ENCODE measurements around the gene PPP1R37. TPM values are rescaled to one million over a fixed set of nuclear protein-coding genes. Genes with fewer than 3 reads are reported as not detected.

The PPP1R37 gene
- 10 to 100 TPM; 19.6 to 22.6 TPM for total RNA-seq

DNA sequence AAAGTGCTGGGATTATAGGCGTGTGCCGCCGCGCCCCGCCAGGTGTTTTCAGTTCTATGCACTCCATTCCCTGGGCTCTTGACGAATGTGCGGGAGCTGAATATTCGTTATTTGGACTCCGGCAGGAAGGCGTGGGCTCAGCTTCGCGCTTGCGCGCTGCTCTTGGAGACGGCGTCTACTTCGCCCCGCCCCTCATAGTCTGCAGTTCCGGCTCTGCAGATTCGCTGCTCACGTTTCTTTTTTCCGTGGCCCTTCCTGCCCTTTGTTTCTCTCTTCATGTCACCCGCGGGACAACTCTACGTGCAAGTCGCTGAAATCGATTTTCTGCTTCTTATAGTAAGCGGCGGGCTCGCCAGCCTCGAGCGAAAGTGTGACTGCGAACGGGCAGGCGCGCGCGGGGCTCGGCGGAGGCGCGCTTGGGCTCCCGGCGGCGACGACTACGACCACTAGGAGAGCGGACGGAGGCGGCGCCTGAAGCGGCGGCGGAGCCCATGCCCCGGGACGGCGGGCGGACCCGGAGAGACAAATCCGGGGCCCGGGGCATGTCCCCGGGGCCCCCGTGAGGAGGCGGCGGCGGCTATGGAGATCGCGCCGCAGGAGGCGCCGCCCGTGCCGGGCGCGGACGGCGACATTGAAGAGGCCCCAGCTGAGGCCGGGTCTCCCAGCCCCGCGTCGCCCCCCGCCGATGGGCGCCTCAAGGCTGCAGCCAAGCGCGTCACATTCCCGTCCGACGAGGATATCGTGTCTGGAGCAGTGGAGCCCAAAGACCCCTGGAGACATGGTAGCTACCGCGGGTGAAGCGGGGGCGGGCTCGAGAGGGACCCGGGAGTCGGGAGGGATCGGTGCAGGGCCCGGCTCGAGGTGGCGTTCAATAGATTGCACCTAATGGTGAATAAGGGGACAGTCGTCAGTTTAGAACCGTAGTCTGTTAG, at the start of gene PPP1R37:
TSS of gene PPP1R37 (plus strand) at position 433 of the 932 bp plus-strand sequence. CDS start at position 580, 147 bp downstream.
- ATAC-seq (ENCODE audit: insufficient number of reproducible peaks, low FRiP score, low read depth) (peak; percentile 65), DNase-seq (ENCODE audit: low spot score) (peak; percentile 75)
- peaks cover 24 to 38% of the 10 kb centered on the region in 2 donors for H3K4me1 ChIP-seq (ENCODE audit: control insufficient read depth in 1 of 2, low read depth in 2 of 2)
- H3K9me3 ChIP-seq: no peaks in the 10 kb centered on the region
- TF ChIP-seq, protein P1, sequence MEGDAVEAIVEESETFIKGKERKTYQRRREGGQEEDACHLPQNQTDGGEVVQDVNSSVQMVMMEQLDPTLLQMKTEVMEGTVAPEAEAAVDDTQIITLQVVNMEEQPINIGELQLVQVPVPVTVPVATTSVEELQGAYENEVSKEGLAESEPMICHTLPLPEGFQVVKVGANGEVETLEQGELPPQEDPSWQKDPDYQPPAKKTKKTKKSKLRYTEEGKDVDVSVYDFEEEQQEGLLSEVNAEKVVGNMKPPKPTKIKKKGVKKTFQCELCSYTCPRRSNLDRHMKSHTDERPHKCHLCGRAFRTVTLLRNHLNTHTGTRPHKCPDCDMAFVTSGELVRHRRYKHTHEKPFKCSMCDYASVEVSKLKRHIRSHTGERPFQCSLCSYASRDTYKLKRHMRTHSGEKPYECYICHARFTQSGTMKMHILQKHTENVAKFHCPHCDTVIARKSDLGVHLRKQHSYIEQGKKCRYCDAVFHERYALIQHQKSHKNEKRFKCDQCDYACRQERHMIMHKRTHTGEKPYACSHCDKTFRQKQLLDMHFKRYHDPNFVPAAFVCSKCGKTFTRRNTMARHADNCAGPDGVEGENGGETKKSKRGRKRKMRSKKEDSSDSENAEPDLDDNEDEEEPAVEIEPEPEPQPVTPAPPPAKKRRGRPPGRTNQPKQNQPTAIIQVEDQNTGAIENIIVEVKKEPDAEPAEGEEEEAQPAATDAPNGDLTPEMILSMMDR (IDR thresholded peaks at IDR 0.05): peak; percentile 47
- H3K36me3 ChIP-seq: peaks cover 3% of the 10 kb centered on the region
- peak within 1 kb of the TSS; percentile 94 for H3K4me3 ChIP-seq
- no peaks in the 10 kb centered on the region for H3K27me3 ChIP-seq (replicated peaks; ENCODE audit: insufficient read depth)
- peak within 1 kb of the TSS; percentile 76 to 80 for H3K27ac ChIP-seq

DNA sequence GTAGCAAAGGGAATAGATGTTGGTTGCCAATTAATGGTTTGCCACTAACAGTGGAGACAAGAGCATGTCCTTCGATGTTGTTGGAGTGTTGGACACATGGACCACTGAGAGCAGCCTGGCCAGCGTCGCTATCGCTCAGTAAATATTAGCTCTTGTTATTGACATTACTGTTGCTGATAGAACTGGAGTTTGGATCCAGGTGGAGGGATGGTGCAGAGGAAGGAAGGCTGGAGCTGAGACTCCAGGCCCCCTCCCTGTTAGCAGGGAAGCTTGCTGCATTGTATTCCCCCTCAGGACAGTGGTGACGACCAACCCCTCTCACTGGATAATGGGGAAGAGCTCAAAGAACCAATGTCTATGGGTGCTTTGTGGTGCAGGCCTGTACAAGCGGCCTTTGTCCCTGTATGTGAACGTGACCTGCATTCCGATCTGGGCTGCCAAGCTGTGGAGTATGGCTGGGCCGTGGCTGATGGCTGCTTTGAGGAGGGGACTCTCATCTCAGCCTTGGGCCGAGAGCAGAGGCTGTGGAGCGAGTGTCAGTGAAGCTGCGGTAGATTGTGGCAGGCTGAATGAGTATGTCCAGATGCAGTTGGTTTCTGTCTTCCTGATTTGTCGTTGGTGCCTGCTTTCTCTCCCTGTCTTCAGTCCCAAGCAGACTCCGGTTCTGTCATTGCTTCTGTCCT, 47.2 kb upstream of the PPP1R37 start:
- H3K27me3 ChIP-seq (replicated peaks; ENCODE audit: insufficient read depth): no peaks in the 10 kb centered on the region
- DNase-seq (ENCODE audit: low spot score) (no peak), ATAC-seq (ENCODE audit: insufficient number of reproducible peaks, low FRiP score, low read depth) (no peak)
- H3K4me3 ChIP-seq: no peak overlapping the region
- H3K4me1 ChIP-seq (ENCODE audit: control insufficient read depth in 1 of 2, low read depth in 2 of 2): peaks cover 8 to 30% of the 10 kb centered on the region in 2 donors
- H3K9me3 ChIP-seq: no peaks in the 10 kb centered on the region
- H3K27ac ChIP-seq: no peak overlapping the region
- H3K36me3 ChIP-seq: peaks cover 25% of the 10 kb centered on the region
- TF ChIP-seq, protein P1 (IDR thresholded peaks at IDR 0.05): no peak

DNA sequence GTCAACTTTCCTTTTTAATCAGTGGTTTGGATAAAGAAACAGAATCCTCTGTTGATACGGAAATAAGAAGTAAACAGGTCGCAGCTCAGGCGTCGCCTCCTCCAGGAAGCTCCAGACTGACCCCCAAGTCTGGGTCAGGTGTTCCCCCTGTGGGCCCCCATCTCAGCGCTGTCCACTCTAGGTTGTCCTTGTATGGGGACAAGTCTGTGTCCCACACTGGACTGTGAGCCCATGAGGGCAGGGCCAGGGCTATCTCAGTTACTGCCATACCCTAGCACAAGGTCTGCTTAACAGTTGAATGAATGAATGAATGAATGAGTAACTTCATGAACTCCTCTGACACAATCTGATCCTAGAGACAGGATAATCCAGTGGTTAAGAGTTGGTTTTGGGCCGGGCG, 46.6 kb upstream of the PPP1R37 start:
- Histone ChIP-seq H3K27me3 (replicated peaks; ENCODE audit: insufficient read depth) (no peaks in the 10 kb centered on the region), H3K36me3 (peaks cover 24% of the 10 kb centered on the region), H3K4me1 (ENCODE audit: control insufficient read depth in 1 of 2, low read depth in 2 of 2) (peaks cover 4 to 25% of the 10 kb centered on the region in 2 donors), H3K4me3 (no peak overlapping the region), H3K9me3 (no peaks in the 10 kb centered on the region), H3K27ac (no peak overlapping the region)
- TF ChIP-seq, protein P1 (IDR thresholded peaks at IDR 0.05): no peak
- DNase-seq (ENCODE audit: low spot score) (no peak), ATAC-seq (ENCODE audit: insufficient number of reproducible peaks, low FRiP score, low read depth) (no peak)

GRCh38 chr19:45047188-45047797, 45.7 kb upstream of the PPP1R37 start:
- ATAC-seq (ENCODE audit: insufficient number of reproducible peaks, low FRiP score, low read depth) (no peak), DNase-seq (ENCODE audit: low spot score) (no peak)
- no peak overlapping the region for H3K27ac ChIP-seq
- H3K9me3 ChIP-seq: no peaks in the 10 kb centered on the region
- TF ChIP-seq, protein P1 (IDR thresholded peaks at IDR 0.05): no peak
- H3K4me3 ChIP-seq: no peak overlapping the region
- peaks cover 17% of the 10 kb centered on the region for H3K36me3 ChIP-seq
- no peaks in the 10 kb centered on the region for H3K27me3 ChIP-seq (replicated peaks; ENCODE audit: insufficient read depth)
- peaks cover 4 to 16% of the 10 kb centered on the region in 2 donors for H3K4me1 ChIP-seq (ENCODE audit: control insufficient read depth in 1 of 2, low read depth in 2 of 2)
